HG02981 (cell line): Measurements from ENCODE around the gene IGSF3.

Experiments used
- ATAC-seq: cut with Tn5 transposase; IDR thresholded peaks from one replicate; pipeline ENCODE4 v1.9.1; 2021; ENCODE audit warnings: mild to moderate bottlenecking, moderate library complexity; ENCODE audit not compliant: unreplicated experiment

IGSF3 gene

GRCh38 chr1:116667575-116668105 is at the start of gene IGSF3:
Gene IGSF3 (minus strand): TSS chr1:116667733. CDS start chr1:116666326, 1,407 bp downstream.
- no peak for ATAC-seq

- ATAC-seq: no peak
These were observed 49.8 kb upstream of the IGSF3 start for GRCh38 chr1:116717318-116717717.

GRCh38 chr1:116716391-116716790 is 48.9 kb upstream of the IGSF3 start:
- no peak for ATAC-seq

GRCh38 chr1:116713474-116713873 is 45.9 kb upstream of the IGSF3 start:
- no peak for ATAC-seq

GRCh38 chr1:116712510-116712909 is 45.0 kb upstream of the IGSF3 start:
- no peak for ATAC-seq

GRCh38 chr1:116711263-116711840 is 43.8 kb upstream of the IGSF3 start:
- ATAC-seq: no peak

- no peak for ATAC-seq
These were observed 43.1 kb upstream of the IGSF3 start for GRCh38 chr1:116710420-116711262.

- no peak for ATAC-seq
These were observed 42.2 kb upstream of the IGSF3 start for GRCh38 chr1:116709666-116710167.

- no peak for ATAC-seq
These were observed 40.8 kb upstream of the IGSF3 start for GRCh38 chr1:116708255-116708900.

- no peak for ATAC-seq
These were observed 39.3 kb upstream of the IGSF3 start for GRCh38 chr1:116706841-116707240.

GRCh38 chr1:116706123-116706522 is 38.6 kb upstream of the IGSF3 start:
- no peak for ATAC-seq

- no peak for ATAC-seq
These were observed 36.7 kb upstream of the IGSF3 start for GRCh38 chr1:116704278-116704677.

GRCh38 chr1:116699605-116700004 is 32.1 kb upstream of the IGSF3 start:
- ATAC-seq: no peak

GRCh38 chr1:116698244-116698595 is 30.7 kb upstream of the IGSF3 start:
- ATAC-seq: no peak

- no peak for ATAC-seq
These were observed 30.2 kb upstream of the IGSF3 start for GRCh38 chr1:116697548-116698243.

- ATAC-seq: no peak
These were observed 27.0 kb upstream of the IGSF3 start for GRCh38 chr1:116694524-116694923.

GRCh38 chr1:116693759-116694480 is 26.4 kb upstream of the IGSF3 start:
- no peak for ATAC-seq

- no peak for ATAC-seq
These were observed 25.3 kb upstream of the IGSF3 start for GRCh38 chr1:116692879-116693278.

GRCh38 chr1:116690849-116691406 is 23.4 kb upstream of the IGSF3 start:
- no peak for ATAC-seq

- no peak for ATAC-seq
These were observed 22.9 kb upstream of the IGSF3 start for GRCh38 chr1:116690396-116690848.
